HEK293 (cell line): ENCODE results near the gene LRBA.

Source experiments
- CTCF ChIA-PET: fragments of 350-600 bp; formaldehyde crosslinking; extraction: SDS; loops from one replicate; lab custom pipeline; 2021; ENCODE audit warnings: antibody characterized with exemption; lab: Yijun Ruan, JAX
- POLR2A ChIA-PET: fragments of 300-600 bp; formaldehyde crosslinking; extraction: SDS; loops from one replicate; lab custom pipeline; 2020; ENCODE audit warnings: antibody characterized with exemption, inconsistent platforms; lab: Yijun Ruan, JAX
- H3K27ac ChIP-seq: fragments of 200-500 bp; sonication (Bioruptor generic); 2 replicates; pipeline ENCODE4 v1.5.1; 2014; ENCODE audit warnings: low read depth, low read length, control low read depth, inconsistent platforms; ENCODE audit errors: extremely low read depth
- H3K36me3 ChIP-seq, 2 experiments: fragments of 200-500 bp in 1 of 2; sonication (Bioruptor generic) in 1 of 2; 1 replicate in 1 of 2; 2 replicates in 1 of 2; pipeline ENCODE4 v1.5.1; 2014 to 2017; ENCODE audit warnings: inconsistent platforms in 2 of 2, low read length in 2 of 2; ENCODE audit not compliant: control insufficient read depth in 2 of 2, insufficient read depth in 1 of 2
- H3K4me1 ChIP-seq: fragments of 200-500 bp; sonication (Bioruptor generic); 2 replicates; pipeline ENCODE4 v1.5.1; 2014; ENCODE audit warnings: mild to moderate bottlenecking, low read length, inconsistent platforms; ENCODE audit not compliant: control insufficient read depth, insufficient read depth
- H3K4me3 ChIP-seq: 2 replicates; pipeline ENCODE4 v1.5.1; 2011; ENCODE audit warnings: low read depth, mild to moderate bottlenecking, control low read depth, low read length, moderate library complexity
- H3K9me3 ChIP-seq: fragments of 200-500 bp; sonication (Bioruptor generic); 2 replicates; pipeline ENCODE4 v1.5.1; 2014; ENCODE audit warnings: low read depth, low read length, inconsistent platforms; ENCODE audit not compliant: control insufficient read depth, insufficient read depth
- HOXD13 ChIP-seq: sonication (generic); formaldehyde crosslinking; IDR thresholded peaks from 2 replicates; pipeline ENCODE4 v1.8.0; 2022; ENCODE audit warnings: missing genetic modification reagents, borderline replicate concordance
- INSM2 ChIP-seq: fragments of 450-650 bp; formaldehyde crosslinking; IDR thresholded peaks from 2 replicates; pipeline ENCODE4 v1.5.1; 2016; ENCODE audit warnings: missing biosample characterization, missing genetic modification characterization
- PATZ1 ChIP-seq: fragments of 450-650 bp; formaldehyde crosslinking; IDR thresholded peaks from 2 replicates; pipeline ENCODE4 v1.5.1; 2016; ENCODE audit warnings: missing biosample characterization, missing genetic modification characterization
- REST ChIP-seq: fragments of 450-650 bp; formaldehyde crosslinking; IDR thresholded peaks from 2 replicates; pipeline ENCODE4 v1.5.1; 2016; ENCODE audit warnings: missing biosample characterization, missing genetic modification characterization
- YY2 ChIP-seq: fragments of 450-650 bp; formaldehyde crosslinking; IDR thresholded peaks from 2 replicates; pipeline ENCODE4 v1.5.1; 2016; ENCODE audit warnings: missing biosample characterization, missing genetic modification characterization
- ZBTB44 ChIP-seq: fragments of 450-650 bp; IDR thresholded peaks from 2 replicates; pipeline ENCODE4 v1.5.1; 2018; ENCODE audit warnings: missing biosample characterization, mild to moderate bottlenecking, missing genetic modification characterization
- ZBTB48 ChIP-seq: fragments of 450-650 bp; formaldehyde crosslinking; IDR thresholded peaks from 2 replicates; pipeline ENCODE4 v1.5.1; 2016; ENCODE audit warnings: missing biosample characterization, missing genetic modification characterization
- ZFP69B ChIP-seq: fragments of 450-650 bp; formaldehyde crosslinking; IDR thresholded peaks from 2 replicates; pipeline ENCODE4 v1.5.1; 2016; ENCODE audit warnings: missing biosample characterization, missing genetic modification characterization
- ZNF133 ChIP-seq: fragments of 450-650 bp; formaldehyde crosslinking; IDR thresholded peaks from 2 replicates; pipeline ENCODE4 v1.5.1; 2016; ENCODE audit warnings: missing biosample characterization, missing genetic modification characterization
- ZNF23 ChIP-seq: fragments of 450-650 bp; formaldehyde crosslinking; IDR thresholded peaks from 2 replicates; pipeline ENCODE4 v1.5.1; 2016; ENCODE audit warnings: missing biosample characterization, missing genetic modification characterization, borderline replicate concordance
- ZNF324 ChIP-seq: fragments of 450-650 bp; formaldehyde crosslinking; IDR thresholded peaks from 2 replicates; pipeline ENCODE4 v1.5.1; 2016; ENCODE audit warnings: missing biosample characterization, missing genetic modification characterization
- ZNF366 ChIP-seq: fragments of 450-650 bp; formaldehyde crosslinking; conservative IDR thresholded peaks from 2 replicates; pipeline ENCODE4 v1.5.1; 2016; ENCODE audit warnings: missing biosample characterization, missing genetic modification characterization
- ZNF37A ChIP-seq: fragments of 450-650 bp; IDR thresholded peaks from 2 replicates; pipeline ENCODE4 v1.5.1; 2018; ENCODE audit warnings: missing biosample characterization, missing genetic modification characterization
- ZNF473 ChIP-seq: fragments of 450-650 bp; formaldehyde crosslinking; IDR thresholded peaks from 2 replicates; pipeline ENCODE4 v1.5.1; 2017; ENCODE audit warnings: missing biosample characterization, missing genetic modification characterization
- ZNF513 ChIP-seq: fragments of 450-650 bp; IDR thresholded peaks from 2 replicates; pipeline ENCODE4 v1.5.1; 2018; ENCODE audit warnings: missing biosample characterization, missing genetic modification characterization
- ZNF843 ChIP-seq: fragments of 450-650 bp; formaldehyde crosslinking; IDR thresholded peaks from 2 replicates; pipeline ENCODE4 v1.5.1; 2016; ENCODE audit warnings: missing biosample characterization, missing genetic modification characterization

Gene LRBA

GRCh38 chr4:150656891-150657290, 358.2 kb downstream of the LRBA start:
- ChIA-PET POLR2A (no interaction called here), CTCF (no interaction called here)
- TF ChIP-seq ZNF473 (tag by site-specific recombination) = no peak
- no peak for TF ChIP-seq YY2 (tag by site-specific recombination)
- no peak for TF ChIP-seq ZNF324 (tag by site-specific recombination)
- no peak for TF ChIP-seq ZNF513 (tag by site-specific recombination)
- TF ChIP-seq PATZ1 (tag by site-specific recombination) = no peak
- no peak for TF ChIP-seq ZNF843 (tag by site-specific recombination)
- no peak for TF ChIP-seq ZFP69B

GRCh38 chr4:150650751-150651150, 364.3 kb downstream of the LRBA start:
- TF ChIP-seq INSM2 (no peak), ZNF23 (tag by site-specific recombination) (no peak), ZNF366 (tag by site-specific recombination) (no peak)
- ChIA-PET CTCF (no interaction called here), POLR2A (no interaction called here)
- Histone ChIP-seq H3K27ac (no peak overlapping the region), H3K36me3 (no peaks in the 10 kb centered on the region), H3K4me3 (no peak overlapping the region), H3K4me1 (no peaks in the 10 kb centered on the region), H3K9me3 (no peaks in the 10 kb centered on the region)

More at GRCh38 chr4:150656891-150657290, 358.2 kb downstream of the LRBA start:
- Histone ChIP-seq H3K9me3 (no peaks in the 10 kb centered on the region), H3K4me1 (no peaks in the 10 kb centered on the region), H3K4me3 (no peak overlapping the region), H3K36me3 (no peaks in the 10 kb centered on the region; a peak in 1 of 3 replicates), H3K27ac (no peak overlapping the region)

- H3K27ac ChIP-seq = no peak overlapping the region
- no peaks in the 10 kb centered on the region for H3K36me3 ChIP-seq
- ChIA-PET CTCF (interaction anchor here (0.6 kb wide), 1 partner anchor 312 kb away, joined by 3 read pairs; no protein-coding TSS in a partner anchor), POLR2A (no interaction called here)
- no peaks in the 10 kb centered on the region for H3K9me3 ChIP-seq
- no peak overlapping the region for H3K4me3 ChIP-seq
- TF ChIP-seq HOXD13 (CRISPR knock-in tag) = no peak
- no peak for TF ChIP-seq REST (tag by site-specific recombination)
- no peak for TF ChIP-seq ZNF133 (tag by site-specific recombination)
- no peak for TF ChIP-seq ZBTB44 (tag by site-specific recombination)
- no peak for TF ChIP-seq ZBTB48 (tag by site-specific recombination)
- no peak for TF ChIP-seq ZNF37A (tag by site-specific recombination)
- no peaks in the 10 kb centered on the region for H3K4me1 ChIP-seq
Observed at GRCh38 chr4:150648123-150648522, 367.0 kb downstream of the LRBA start.
